COLO668 (cell line): ENCODE data around the gene AFAP1L1.
A peak's percentile ranks its signal among the peaks of the same experiment; 100 is the strongest.

ENCODE experiments used
- DNase-seq: peaks from one replicate; lab custom pipeline; 2025; ENCODE audit not compliant: unreplicated experiment; lab: John Stamatoyannopoulos, UW

Gene AFAP1L1

DNA sequence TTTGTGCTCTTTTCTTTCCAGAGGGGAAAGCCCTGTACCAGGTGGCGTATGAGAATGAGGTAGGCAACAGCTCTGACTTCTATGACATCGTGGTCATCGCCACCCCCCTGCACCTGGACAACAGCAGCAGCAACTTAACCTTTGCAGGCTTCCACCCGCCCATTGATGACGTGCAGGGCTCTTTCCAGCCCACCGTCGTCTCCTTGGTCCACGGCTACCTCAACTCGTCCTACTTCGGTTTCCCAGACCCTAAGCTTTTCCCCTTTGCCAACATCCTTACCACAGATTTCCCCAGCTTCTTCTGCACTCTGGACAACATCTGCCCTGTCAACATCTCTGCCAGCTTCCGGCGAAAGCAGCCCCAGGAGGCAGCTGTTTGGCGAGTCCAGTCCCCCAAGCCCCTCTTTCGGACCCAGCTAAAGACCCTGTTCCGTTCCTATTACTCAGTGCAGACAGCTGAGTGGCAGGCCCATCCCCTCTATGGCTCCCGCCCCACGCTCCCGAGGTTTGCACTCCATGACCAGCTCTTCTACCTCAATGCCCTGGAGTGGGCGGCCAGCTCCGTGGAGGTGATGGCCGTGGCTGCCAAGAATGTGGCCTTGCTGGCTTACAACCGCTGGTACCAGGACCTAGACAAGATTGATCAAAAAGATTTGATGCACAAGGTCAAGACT is 96.5 kb downstream of the AFAP1L1 start:
- DNase-seq, result no peak

DNA sequence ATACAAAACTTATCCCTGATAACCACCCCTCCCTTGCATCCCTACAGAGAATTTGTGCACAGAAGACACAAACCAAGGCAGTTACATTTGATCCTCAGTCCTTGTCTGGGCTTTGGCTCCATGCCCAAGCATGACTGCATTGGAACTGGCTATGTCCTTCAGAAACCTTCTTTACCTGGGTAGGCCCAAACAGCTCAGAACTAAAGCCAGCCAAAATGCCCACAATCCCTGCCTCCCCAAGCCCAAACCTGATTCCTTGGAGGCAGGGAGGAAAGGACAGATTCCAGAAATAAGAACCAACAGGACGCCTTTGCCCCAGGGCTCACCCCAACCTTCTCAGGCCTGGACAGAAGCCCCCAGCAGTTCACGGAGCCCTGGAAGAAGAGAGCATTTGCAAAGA is 99.2 kb downstream of the AFAP1L1 start:
- DNase-seq, result no peak

DNA sequence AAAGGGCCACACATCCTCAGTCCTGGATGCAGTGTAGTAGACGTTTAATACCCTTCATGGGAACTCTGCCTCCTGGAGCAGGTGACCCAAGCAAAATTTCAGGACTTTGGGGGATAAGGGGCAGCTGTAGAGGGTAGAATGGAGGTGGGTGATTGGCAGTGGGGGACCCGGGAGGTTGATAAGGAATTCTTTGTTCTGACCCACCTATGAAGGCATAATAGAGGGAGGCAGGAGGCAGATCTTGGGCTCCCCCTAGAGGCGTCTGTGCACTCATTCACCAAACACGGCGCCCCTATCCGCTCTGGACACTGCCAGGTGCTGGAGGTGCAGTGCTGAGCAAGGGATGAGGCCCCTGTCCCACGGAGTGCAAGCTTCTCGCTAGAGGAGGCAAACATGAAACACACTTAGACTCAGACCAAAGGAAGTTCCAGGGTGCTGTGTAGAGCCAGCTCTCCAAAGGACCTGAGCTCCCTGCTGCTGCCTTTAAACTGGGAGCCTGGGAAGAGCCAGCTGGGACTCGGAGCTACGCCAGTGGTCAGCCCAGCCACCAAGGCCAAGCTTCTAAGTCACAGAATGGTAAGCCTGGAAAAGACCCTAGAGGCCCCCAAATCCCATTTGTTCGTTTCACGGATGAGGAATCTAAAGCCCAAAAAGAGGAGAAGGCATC is 99.8 kb downstream of the AFAP1L1 start:
- DNase-seq, result peak; percentile 61

DNA sequence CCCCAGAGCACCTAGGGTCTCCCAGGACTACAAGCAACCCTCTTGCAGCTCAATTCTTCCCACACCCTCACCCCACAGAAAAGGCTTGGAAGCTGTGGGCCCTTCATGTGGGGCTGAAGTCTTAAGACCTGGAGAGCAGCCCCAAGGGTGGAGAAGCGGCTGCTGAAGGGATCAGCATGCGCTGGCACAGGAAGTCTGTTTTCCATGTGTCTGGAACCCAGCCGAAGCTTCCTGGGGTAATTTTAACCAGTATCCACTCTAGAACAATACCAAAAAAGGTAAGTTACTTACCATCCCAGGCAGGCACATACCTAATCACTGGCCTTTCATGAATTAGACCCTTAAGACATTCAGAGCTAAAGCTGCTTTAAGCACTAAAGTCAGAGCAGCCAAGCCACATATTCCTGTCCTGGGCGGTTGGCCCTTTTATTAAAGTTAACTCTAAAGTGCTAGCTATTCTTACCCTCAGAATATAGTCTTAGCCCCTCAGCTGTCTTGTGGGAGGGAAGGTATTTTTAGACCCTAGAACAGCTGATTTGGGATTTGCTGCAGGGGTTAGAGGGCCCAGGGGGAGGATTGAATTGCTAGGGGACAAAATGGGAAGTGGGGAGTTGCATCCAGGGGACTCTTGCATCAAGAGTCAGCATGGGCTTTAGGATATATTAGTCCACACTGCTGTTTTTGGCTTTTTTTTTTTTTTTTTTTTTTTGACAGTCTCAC is 100.6 kb downstream of the AFAP1L1 start:
- DNase-seq, result no peak

DNA sequence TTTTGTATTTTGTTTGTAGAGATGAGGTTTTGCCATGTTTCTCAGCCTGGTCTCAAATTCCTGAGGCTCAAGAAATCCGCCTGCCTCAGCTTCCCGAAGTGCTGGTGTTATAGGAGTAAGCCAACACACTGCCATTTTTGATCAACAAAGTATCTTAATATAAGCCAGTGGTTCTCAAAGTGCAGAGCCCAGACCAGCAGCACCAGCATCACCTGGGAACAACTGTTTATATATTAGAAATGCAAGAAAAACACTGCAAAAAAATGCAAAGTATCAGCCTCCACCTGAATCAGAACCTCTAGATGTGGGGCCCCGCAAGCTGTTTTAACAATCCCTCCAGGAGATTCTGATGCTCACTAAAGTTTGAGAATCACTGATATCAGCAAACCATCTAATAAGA is 101.3 kb downstream of the AFAP1L1 start:
- DNase-seq, result no peak

DNA sequence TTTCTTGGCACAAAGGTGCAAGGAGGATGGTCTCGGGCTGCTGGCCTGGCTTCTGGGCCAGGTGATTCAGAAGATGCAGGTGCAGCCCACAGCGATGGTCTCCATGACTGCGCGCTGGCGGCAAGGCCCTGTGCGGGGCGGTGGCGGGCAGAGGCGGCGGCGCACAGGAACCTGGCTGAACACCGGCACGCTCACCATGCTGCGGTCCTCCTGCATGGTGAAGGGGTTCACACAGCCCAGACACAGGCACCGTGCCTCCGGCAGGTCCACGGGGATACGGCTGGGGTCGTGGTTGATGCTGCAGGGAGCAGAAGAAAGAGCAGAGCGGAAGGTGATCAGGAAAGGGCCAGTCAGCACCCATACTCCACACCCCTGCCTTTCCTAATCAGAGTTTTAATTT is 102.6 kb downstream of the AFAP1L1 start:
- DNase-seq, result no peak

DNA sequence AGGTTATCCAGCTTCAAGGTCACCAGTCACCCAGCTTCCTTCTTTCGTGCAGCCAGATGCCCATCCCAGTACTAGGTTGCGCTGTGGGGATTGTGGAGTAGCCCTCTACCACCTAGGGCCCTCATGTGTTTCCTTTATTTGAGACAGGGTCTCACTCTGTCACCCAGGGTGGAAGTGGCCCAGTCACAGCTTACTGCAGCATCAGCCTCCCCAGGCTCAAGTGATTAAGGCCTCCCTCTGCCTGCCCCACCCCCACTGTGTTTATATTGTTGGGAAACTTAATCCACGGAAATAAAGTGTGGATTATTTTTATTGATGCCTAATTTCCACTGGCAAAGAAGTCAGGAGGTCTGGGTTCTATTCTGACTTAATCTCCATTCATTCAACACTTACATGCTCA is 103.1 kb downstream of the AFAP1L1 start:
- no peak for DNase-seq

DNA sequence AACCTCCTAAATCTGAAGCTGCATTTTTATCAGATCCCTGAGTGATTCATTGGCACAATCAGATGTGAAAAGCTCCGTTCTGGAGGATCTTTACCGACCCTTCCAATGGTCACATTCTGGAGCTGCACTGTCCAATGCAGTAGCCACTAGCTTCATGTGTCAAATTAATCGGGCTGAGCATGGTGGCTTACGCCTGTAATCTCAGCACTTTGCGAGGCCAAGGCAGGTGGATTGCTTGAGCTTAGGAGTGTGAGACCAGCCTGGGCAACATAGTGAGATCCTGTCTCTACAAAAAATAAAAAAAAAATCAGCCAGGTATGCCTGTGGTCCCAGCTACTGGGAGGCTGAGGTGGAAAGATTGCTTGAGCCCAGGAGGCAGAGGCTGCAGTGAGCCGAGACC is 103.8 kb downstream of the AFAP1L1 start:
- DNase-seq, result no peak

DNA sequence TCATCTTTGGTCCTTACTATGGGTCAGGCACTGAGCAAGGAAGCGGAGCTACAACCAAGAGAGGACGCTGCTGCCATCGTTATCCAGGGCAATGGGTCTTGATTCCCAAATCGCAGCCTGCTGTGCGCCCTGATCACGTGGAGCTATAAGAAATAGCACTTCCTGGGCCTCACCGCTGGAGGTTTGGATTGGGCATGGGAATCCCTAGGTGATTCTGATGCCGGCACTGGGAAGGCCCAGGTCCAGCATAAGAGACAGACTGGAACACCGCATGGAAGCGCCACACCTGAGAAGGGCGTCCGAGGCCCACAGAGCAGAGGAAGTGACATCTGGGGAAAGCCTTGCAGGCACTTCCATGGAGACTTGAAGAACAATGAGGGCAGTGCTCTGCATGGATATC is 104.4 kb downstream of the AFAP1L1 start:
- no peak for DNase-seq

DNA sequence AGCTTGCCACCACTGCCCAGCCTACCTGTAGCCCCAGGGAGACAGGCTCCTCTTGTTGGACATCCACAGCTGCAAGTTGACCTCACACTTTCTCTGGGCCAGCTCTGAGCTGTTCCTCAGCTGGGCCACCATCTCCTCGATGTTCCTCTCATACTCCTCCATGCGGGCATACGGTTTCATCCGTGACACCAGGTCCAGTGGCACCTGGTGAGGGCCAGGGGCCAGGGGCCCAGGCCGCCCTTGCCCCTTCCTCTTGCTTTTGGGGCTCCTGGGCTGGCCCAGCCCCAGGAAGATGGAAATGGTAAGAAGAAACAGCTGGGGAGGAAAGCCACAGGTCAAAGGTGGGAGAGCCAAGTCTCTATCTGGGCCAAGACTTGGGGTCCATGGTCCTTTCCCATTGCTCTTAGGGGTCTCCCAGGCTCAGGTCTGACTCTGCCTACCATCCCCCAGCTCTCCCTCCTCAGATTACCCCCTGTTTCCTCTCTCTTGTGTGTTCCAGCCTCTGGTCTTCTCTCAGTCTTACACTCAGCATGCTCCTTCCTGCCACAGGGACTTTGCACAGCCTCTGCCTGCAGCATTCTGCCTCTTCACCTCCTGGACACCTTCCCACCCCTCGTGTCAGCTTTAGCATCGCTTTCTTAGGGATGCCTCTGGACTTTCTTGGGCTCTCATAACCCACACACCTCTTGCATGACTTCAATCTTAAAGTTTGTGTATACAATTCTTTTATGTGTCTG is 105.2 kb downstream of the AFAP1L1 start:
- no peak for DNase-seq

DNA sequence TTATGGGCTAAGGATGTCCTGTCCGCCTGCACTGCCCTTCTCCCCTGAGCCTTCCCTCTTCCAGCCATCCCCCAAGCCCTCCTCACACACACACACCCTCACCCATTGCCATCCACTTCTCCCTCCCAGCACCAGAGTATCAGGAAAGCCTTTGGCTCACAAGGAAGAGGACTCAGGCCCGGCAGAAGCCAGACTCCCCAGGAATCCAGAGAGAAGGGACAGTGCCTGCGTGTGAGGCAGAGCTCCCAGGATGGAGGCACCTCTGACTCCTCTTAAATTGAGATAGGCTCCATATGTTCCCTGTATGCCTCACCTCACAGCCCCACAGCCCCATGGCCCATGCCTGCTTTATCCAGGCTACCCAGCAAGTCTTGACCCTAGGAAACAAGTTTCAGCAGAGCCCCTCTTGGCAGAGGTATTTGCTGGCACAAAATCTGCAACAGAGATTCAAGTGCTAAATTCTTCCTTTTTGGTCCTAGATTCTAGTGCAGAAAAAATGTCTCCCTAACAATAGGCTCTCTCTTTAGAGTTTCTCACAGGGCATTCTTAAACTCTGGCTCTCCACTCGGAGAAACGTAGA is 106.7 kb downstream of the AFAP1L1 start:
- DNase-seq, result no peak

DNA sequence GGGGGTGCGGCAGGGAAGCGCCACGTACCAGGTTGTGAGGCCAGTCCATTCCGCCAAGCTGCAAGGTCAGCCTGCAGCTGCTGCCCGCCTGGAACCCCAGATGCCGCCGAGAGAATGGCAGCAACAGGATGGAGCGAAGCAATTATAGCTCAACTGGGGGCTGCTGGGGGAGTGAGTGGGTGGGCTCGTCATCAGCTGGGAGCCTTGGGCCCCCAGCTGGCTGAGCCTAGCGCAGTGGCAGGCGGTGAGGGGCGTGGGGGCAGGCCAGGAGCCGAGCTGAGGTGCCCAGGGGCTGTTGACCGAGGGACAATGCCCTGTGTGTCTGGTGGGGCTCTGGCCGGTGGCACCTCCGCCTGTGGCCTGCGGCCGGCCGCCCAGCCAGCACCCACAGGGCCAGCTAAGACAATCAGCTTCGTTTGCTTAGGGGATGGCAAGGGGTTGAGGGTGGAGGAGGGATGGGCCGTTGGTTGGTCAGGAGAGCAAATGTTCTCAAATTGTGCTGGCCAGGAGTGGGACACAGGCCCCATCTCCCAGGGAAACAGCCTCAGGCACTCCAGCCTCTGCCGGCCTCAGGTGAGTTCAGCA is 107.6 kb downstream of the AFAP1L1 start, which contains the start of gene IL17B:
IL17B (minus strand) TSS at position 116 of the 585 bp plus-strand sequence; CDS start at position 49, 67 bp downstream.
- no peak for DNase-seq

DNA sequence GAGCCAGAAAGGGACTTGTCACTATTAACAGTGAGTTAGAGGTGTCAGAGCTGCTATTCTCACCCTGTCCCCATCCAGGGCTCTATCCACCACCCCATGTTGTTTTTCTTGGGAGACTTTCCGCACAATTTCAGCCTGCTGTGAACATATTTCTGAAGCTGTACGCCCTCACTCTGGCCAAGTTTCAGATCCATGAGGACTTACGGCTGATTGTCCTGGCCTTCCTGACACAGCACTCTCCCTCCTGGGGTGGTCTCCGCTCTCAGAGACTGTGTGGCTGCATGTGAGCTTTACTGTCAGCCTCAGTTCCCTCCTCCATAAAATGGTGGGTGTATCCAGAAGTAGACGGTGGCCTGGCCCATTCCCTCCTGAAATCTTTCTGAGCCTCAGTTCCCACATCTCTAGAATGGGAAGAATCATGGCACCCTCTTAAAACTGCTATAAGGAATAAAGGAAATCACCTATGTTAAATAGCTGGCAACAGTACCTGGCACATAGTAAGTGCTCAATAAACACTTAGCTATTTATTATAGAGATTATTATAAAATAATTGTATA is 108.2 kb downstream of the AFAP1L1 start:
- no peak for DNase-seq

DNA sequence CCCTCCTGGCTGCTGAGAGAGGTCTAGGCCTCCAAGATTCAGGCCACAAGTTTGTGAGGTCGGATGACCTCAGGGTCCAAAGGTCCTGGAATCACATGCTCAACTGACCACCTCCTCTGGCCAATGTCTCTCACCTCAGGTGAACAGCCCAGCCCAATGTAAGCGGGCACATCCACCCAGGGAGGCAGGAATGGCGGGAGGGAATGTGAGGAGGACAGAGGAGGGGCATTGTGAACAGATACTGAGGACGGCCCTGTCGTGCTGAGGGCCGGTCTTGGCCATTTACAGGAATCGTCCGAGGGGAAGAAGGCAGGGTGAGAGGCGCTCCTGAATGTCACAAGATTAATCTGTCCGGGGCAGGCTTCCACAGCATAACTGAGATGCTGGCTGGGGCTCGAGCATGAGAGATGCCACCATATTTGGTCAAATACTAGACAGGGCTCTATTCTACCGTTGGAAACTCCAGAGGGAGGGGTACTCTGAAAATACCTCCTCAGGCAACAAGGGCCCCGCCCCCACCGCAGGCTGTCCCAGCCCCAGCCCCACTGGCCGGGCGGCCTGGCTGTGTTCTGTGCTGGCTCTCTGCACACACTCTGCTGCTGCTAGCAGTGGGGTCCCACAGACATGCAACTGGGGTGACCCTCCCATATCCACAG is 108.9 kb downstream of the AFAP1L1 start:
- no peak for DNase-seq

DNA sequence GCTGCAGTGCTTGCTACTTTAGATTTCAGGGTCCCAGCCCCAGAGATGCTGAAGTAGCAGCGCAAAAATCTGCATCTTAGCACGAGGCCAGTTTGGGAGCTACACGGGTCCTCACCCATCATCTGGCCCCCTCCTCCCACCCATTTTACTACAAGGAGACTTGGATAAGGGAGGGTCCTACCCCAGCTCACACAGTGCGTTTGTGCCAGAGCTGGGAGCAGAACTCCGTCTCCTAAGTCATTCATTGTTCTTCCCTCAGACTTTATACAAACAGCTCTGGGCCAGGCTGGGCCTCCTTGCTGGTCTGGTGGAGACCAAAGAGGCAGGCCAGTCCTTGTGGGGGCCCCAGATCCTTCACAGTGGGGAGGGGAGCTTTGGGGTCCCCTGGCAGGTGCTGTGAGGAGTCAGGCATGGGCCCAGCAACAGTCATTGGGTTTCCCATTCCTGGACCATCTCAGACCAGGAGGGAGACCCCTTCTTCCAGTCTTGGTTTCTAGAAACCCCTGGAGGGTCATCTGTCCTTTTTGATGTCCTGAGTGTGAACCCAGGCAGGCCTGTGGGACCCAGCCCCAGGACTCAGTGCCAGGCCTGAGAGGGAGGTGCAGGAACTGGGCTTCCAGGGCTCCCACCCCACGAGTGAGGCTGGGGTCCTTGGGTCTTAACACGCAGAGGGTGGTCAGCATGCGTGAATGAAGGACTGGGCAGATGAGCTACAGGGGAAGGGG is 109.8 kb downstream of the AFAP1L1 start:
- no peak for DNase-seq

DNA sequence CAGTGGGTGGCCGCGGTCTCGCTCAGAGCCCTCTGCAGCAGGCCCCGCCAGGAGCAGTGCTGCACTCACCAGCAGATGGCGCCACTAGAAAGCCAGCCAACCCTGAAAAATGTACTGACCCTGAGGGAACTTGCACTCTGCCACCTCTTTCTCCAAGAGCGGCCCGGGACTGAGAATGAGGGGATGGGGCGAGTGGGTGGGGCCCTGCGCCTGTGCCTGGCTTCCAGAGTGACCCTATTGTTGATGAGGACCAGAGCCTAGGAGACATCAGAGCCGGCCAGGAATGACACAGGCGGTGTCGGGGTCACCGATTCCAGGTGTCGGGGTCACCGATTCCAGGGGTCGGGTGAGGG is 110.3 kb downstream of the AFAP1L1 start:
- peak; percentile 44 for DNase-seq

DNA sequence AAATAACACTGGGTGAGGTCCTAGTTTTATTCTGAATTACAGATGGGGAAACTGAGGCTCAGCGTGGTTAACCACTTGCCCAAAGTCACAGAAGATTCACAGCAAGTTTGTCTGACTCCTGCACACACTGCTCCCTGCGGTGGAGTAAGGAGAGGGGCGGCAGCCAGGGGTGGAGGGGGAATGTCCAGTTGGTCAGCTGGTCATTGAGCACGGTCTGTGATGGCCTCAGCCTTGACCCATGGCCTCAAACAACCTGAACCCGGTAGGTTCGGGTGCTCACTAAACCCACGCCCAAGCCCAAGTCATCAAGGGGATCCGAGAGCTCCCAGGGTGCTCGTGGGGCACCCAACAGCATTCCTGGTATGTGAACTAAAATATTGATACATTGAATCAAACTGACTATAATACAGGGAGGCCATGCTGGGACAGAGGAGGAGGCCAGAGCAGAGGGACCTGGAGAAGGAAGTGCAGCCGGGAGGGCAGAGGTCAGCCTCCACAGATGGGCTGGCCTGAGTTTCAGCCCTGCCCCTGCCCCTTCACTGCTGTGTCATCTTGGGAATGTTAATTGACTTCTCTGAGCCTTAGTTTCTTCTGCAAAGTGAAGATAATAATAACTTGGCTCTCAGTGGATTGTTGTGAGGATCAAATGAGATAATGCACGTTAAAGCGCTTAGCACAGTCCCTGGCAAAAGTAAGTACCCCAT is 111.0 kb downstream of the AFAP1L1 start:
- DNase-seq, result no peak

DNA sequence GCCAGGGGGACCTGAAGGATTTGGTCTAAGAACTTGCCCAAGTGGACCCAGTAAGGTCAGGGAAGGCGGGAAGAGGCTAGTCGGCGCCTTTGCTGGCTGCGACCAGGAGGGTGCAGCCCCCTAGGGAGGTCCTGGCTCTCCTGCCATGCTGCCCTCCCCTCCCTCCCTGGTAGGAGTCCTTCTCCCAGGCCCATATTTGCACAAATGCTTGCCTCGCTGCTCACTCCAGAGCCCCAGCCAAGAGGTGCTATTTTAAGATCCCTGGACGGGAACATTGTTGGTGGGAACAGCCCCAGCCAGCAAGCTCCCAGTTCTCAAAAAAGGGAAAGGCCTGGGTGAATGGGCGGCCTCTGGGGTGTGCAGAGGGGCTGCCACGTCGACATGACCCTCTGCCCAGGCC is 111.7 kb downstream of the AFAP1L1 start:
- DNase-seq, result no peak

DNA sequence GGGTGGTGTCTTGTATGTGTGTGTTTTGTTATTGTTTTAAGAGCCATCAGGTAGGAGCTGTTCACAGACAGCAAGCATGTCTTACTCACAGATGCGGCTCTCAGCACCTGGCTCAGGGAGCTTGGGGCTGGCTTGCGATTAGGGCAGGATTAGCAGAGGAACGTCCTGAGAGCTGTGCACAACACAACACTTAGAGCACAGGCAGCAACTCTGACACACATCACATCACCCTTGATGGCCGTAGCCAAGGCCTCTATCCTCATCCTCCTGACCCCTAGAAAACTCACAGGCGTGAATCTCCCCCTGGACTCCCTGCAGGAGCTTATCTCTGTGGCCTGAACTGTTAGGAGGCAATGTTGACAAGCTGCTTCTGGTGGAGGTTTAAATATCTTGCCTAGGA is 114.5 kb downstream of the AFAP1L1 start:
- DNase-seq, result no peak
